GM21367 (cell line): ENCODE measurements around the gene BMP10.
"Not testable (repeated sequence)": the region's sequence is repeated elsewhere in the genome, so short reads cannot be mapped to it uniquely, and the experiment has no call there.

ENCODE experiments used
- ATAC-seq: cut with Tn5 transposase; IDR thresholded peaks from one replicate; pipeline ENCODE4 v1.9.1; 2021; ENCODE audit not compliant: unreplicated experiment

The BMP10 gene

DNA sequence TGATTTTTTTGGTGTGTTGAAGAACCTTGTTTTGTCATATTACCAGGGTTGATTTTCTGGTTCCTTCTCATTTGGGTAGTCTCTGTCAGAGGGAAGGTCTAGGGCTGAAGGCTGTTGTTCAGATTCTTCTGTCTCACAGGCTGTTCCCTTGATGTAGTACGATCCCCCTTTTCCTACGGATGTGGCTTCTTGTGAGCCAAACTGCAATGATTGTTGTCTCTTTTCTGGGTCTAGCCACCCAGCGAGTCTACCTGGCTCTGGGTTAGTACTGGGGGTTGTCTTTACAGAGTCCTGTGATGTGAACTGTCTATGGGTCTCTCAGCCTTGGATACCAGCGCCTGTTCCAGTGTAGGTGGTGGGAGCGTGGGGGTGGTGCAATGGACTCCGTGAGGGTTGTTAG lies 24.8 kb upstream of the BMP10 start:
- ATAC-seq, result not testable (repeated sequence)

- no peak for ATAC-seq
Measured at GRCh38 chr2:68889500-68889899, 18.3 kb upstream of the BMP10 start.

DNA sequence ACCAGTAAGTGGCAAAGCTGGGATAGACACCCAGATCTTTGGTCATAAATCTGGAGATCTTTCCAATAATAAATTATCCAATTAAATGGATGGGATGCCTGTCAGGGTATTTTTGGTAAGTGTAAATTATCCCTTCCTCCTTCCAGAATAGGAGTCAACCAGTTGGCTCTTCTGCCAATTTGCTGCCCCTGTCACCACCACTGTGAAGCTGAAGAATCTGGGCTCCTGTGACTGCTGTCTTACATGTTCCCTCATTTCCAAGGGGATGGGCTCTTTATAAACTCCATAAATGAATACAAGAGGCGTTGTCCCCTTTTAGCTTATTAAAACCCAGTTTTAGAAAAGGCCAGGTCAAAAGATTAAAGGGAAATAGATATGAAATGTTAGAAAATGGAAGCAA lies 17.8 kb upstream of the BMP10 start:
- no peak for ATAC-seq

GRCh38 chr2:68888038-68888704 lies 17.0 kb upstream of the BMP10 start:
- ATAC-seq, result no peak

- ATAC-seq, result no peak
Measured at GRCh38 chr2:68885811-68886075, 14.5 kb upstream of the BMP10 start.

- no peak for ATAC-seq
Measured at GRCh38 chr2:68885074-68885810, 14.0 kb upstream of the BMP10 start.

DNA sequence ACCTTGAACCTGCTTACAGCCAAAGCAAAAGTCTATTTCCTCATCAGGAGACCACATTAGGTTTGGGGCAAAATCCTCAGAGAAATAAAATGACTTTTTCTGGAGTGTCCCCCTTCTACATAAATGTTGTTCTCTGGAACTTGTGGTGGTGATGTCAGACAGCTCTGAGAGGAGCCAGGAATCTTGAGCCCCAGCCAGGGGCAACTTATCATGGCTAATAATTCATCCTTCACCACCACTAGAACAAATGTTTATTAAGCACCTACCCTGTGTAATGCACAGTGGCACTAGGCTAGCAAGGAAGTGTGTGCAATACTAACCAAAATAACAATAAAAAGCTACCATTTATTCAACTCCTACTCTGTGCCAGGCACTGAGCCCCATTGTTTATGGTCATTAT lies 9.0 kb upstream of the BMP10 start:
- ATAC-seq, result no peak

DNA sequence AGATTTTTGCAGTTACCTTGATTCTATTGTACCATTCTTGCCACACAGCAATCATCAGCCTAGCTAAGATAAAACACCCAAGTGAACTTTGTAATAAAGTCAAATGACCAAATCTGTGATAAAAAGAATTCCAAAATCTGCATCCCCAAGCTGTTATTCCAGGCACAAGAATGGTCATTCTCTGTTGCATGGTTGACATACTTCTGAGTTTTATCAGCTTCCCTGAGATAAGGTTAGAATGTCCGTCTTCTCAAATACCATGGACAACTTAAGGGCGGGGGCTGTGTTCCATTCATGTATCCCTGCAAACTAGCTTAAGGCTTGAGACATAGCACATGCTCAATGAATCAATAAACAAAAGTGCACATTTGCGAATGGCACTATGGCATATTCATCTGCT lies 8.1 kb upstream of the BMP10 start:
- no peak for ATAC-seq

DNA sequence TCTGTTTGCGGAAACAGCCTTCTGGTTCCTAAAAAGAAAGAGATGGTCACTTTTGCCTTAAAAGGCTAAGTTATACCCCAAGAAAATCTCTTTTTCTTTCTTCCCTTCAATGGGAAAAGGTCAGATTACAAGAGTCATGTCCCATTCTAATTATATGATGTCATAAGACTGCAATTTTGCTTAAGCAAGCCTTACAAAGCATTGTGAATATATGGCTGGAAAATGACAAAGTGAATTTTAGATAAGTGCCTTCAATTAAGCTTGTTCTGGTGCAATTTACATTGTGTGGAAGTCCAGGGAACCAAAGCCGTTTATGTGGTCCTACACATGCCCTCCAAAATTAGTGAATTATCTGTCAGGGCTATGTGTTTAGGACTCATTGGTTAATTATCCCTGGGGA lies 7.6 kb upstream of the BMP10 start:
- ATAC-seq, result no peak

- no peak for ATAC-seq
Measured at GRCh38 chr2:68878071-68878711, 7.0 kb upstream of the BMP10 start.

GRCh38 chr2:68877079-68877772 lies 6.0 kb upstream of the BMP10 start:
- ATAC-seq, result no peak

- no peak for ATAC-seq
Measured at GRCh38 chr2:68870215-68870614, 982 bp downstream of the BMP10 start.

- no peak for ATAC-seq
Measured at GRCh38 chr2:68865108-68865507, 6.1 kb downstream of the BMP10 start.

- ATAC-seq, result no peak
Measured at GRCh38 chr2:68863996-68864395, 7.2 kb downstream of the BMP10 start.

- no peak for ATAC-seq
Measured at GRCh38 chr2:68862889-68863288, 8.3 kb downstream of the BMP10 start.

DNA sequence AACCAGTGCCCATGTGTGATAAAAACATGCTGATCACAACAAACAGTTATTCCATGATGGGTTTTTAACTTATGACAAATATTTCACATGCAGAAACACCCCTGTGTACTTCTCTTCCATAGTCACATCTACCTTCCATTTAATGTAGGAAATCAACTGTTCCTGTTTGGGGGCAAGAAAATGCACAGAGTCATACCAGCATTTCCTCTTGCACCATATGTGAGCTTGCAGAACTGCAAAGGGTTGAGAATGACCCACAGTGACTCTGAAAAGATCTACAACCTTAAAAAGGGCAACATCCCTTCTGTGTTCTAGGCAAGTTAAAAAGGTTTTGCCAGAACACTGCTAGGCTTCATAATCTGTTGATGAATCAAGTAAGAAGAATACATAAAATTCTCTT lies 9.9 kb downstream of the BMP10 start:
- no peak for ATAC-seq

DNA sequence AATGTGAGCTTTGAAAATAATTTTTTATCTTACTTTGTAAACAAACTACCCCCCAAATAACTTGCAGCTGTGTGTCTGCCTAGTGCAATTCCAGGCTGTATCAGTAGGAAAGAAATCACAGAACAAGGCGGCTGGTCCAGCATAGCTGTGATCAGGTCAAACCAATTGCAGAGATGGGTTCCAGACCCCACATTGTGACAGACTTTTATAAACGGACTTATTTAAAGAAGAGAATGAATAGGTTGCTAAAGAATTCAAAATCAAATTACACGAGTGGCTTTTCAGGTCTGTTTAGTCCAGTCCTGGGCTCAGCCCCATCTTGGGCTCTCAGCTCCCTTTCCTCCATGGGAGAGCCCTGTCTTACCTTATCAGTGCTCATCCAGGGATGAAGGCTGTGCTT lies 11.1 kb downstream of the BMP10 start:
- ATAC-seq, result no peak

DNA sequence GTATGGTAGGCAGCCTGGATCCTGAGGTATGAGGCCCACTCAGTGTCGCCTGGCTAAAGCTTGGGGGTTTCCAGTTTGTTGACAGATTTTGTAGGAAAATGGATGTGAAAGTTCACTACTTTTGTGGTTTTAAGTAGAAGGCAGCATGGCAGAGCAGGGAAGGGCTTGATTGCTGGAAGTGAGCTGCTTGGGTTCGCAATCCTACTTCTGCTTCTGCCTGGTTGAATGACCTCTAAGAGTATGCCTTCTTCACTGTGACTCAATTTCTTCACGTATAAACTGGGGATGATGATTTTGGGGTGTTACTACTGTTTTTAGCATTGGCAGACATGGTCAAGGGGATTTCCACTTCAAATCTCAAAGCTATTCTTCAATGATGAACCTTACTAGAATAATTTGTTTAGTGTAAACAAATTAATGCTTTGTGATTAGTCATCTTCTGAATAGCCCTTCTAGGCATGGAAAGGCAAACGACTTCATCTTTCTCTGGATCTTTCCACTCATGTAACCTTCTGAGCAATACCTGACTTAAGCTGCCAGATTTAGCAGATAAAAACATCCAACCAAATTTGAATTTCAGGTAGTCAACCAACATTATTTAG lies 13.2 kb downstream of the BMP10 start:
- no peak for ATAC-seq

DNA sequence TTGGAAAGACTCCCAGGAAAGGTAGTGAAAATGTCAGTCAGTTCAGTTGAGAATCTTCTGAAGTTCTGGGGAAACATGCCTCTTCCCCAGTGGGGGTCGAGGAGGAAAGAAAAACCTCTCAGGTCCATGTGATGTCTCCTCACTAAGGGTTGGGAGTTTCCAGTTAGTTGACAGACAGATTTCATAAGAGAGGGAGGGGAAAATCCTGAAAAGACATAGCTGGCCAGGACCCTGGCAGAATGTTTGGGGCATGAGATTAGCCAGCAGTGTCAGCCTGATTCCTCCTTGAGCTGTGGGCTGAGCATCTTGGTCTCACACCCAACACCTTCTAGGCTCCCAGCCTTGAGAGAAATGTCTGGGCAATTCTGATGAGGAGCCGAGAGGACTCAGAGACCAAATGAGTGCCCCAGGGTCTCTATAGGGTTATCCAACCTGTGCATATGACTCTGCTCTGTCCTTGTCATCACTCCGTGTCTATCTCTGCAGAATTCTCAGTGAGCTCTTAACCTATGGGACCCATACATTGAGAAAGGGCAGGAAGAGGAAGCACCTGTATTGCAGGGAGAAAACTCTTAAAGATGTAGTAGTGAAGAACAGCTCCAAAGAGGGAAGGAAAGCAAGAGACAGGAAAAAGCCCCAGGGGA lies 13.9 kb downstream of the BMP10 start:
- no peak for ATAC-seq

DNA sequence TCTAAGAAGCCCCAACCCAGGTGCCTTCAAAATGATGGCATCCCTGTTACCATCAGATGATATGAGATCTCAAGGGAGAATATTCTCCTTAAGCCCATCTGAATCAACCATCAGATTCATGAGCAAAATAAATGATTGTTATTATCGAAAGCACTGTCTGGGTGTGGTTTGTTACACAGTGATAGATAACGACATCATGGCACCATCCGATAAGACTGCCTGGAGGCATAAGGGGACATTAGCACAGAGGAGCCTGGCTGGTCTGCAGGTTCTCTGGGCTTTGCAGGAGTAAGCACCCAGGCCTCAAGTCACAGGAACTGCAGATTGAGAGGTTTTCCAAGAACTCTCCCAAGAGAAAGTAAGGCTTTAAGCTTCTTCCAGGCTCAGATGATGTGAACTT lies 15.6 kb downstream of the BMP10 start:
- ATAC-seq, result no peak

GRCh38 chr2:68854476-68854875 lies 16.7 kb downstream of the BMP10 start:
- ATAC-seq, result no peak
